KMS-11 (cell line): ENCODE measurements around the gene CUL2.
"Not testable (repeated sequence)": the region's sequence is repeated elsewhere in the genome, so short reads cannot be mapped to it uniquely, and the experiment has no call there.

Experiments used
- H2AFZ ChIP-seq: fragments of 200-600 bp; sonication (generic); 2 replicates; pipeline ENCODE4 v1.6.1; 2016; ENCODE audit warnings: antibody characterized with exemption, mixed run types, low read depth
- H3K27ac ChIP-seq: fragments of 200-600 bp; sonication (generic); 2 replicates; pipeline ENCODE4 v1.6.1; 2016; ENCODE audit warnings: mild to moderate bottlenecking, mixed run types
- H3K27me3 ChIP-seq: fragments of 200-600 bp; sonication (generic); 2 replicates; pipeline ENCODE4 v1.6.1; 2017; ENCODE audit warnings: mild to moderate bottlenecking, low read depth, mixed run types, moderate library complexity; ENCODE audit not compliant: insufficient read depth
- H3K36me3 ChIP-seq: fragments of 200-600 bp; sonication (generic); 2 replicates; pipeline ENCODE4 v1.6.1; 2017; ENCODE audit warnings: mild to moderate bottlenecking, mixed run types; ENCODE audit not compliant: insufficient read depth
- H3K4me1 ChIP-seq: fragments of 200-600 bp; sonication (generic); 2 replicates; pipeline ENCODE4 v1.6.1; 2016; ENCODE audit warnings: mild to moderate bottlenecking, low read depth, mixed run types; ENCODE audit not compliant: poor library complexity, severe bottlenecking
- H3K4me2 ChIP-seq: fragments of 200-600 bp; sonication (generic); 2 replicates; pipeline ENCODE4 v1.7.0; 2016; ENCODE audit warnings: mild to moderate bottlenecking, mixed run types
- H3K4me3 ChIP-seq: fragments of 200-600 bp; sonication (generic); IDR thresholded peaks from 2 replicates; pipeline ENCODE4 v1.6.1; 2017; ENCODE audit warnings: low read depth, low read length, mixed read lengths; ENCODE audit not compliant: insufficient read depth
- H3K79me2 ChIP-seq: fragments of 200-600 bp; sonication (generic); 2 replicates; pipeline ENCODE4 v1.6.1; 2016; ENCODE audit warnings: low read depth, mixed run types; ENCODE audit not compliant: insufficient read depth
- H3K9ac ChIP-seq: fragments of 200-600 bp; sonication (generic); 2 replicates; pipeline ENCODE4 v1.6.1; 2016; ENCODE audit warnings: mild to moderate bottlenecking, mixed run types
- H4K20me1 ChIP-seq: fragments of 200-600 bp; sonication (generic); 2 replicates; pipeline ENCODE4 v1.6.1; 2016; ENCODE audit warnings: mild to moderate bottlenecking, mixed run types; ENCODE audit not compliant: insufficient read depth
- CTCF ChIP-seq: fragments of 200-600 bp; sonication (generic); conservative IDR thresholded peaks from 2 replicates; pipeline ENCODE4 v1.6.1; 2017; ENCODE audit warnings: low read depth, mild to moderate bottlenecking, antibody characterized with exemption, low read length, moderate library complexity, mixed read lengths

Gene CUL2

GRCh38 chr10:34981844-34982243, 108.3 kb downstream of the CUL2 start:
- no peaks in the 10 kb centered on the region for H3K27me3 ChIP-seq
- no peaks in the 10 kb centered on the region for H3K4me1 ChIP-seq
- no peak overlapping the region for H3K4me3 ChIP-seq
- no peak overlapping the region for H2AFZ ChIP-seq
- no peaks in the 10 kb centered on the region for H3K36me3 ChIP-seq
- no peak overlapping the region for H3K27ac ChIP-seq
- no peaks in the 10 kb centered on the region for H4K20me1 ChIP-seq
- no peak overlapping the region for H3K9ac ChIP-seq
- no peak overlapping the region for H3K4me2 ChIP-seq
- no peaks in the 10 kb centered on the region for H3K79me2 ChIP-seq
- TF ChIP-seq CTCF, result no peak

- no peak overlapping the region for H3K4me2 ChIP-seq
- H3K79me2 ChIP-seq, result no peaks in the 10 kb centered on the region
- H3K36me3 ChIP-seq, result no peaks in the 10 kb centered on the region
- H3K27ac ChIP-seq, result no peak overlapping the region
- H3K9ac ChIP-seq, result no peak overlapping the region
- no peaks in the 10 kb centered on the region for H4K20me1 ChIP-seq
- H3K27me3 ChIP-seq, result no peaks in the 10 kb centered on the region
- H2AFZ ChIP-seq, result no peak overlapping the region
- no peaks in the 10 kb centered on the region for H3K4me1 ChIP-seq
- TF ChIP-seq CTCF, result no peak
- no peak overlapping the region for H3K4me3 ChIP-seq
Measured at GRCh38 chr10:34979938-34980337, 110.2 kb downstream of the CUL2 start.

GRCh38 chr10:34978080-34978479, 112.1 kb downstream of the CUL2 start:
- Histone ChIP-seq H3K4me2 (no peak overlapping the region), H3K9ac (no peak overlapping the region), H3K4me1 (no peaks in the 10 kb centered on the region), H3K4me3 (no peak overlapping the region), H4K20me1 (no peaks in the 10 kb centered on the region), H3K36me3 (no peaks in the 10 kb centered on the region), H3K27ac (no peak overlapping the region), H3K27me3 (no peaks in the 10 kb centered on the region), H2AFZ (no peak overlapping the region), H3K79me2 (no peaks in the 10 kb centered on the region)
- TF ChIP-seq CTCF, result no peak

GRCh38 chr10:34976380-34976910, 113.7 kb downstream of the CUL2 start:
- not testable (repeated sequence) for H3K4me2 ChIP-seq, H2AFZ ChIP-seq, H4K20me1 ChIP-seq, H3K27ac ChIP-seq, H3K9ac ChIP-seq, H3K36me3 ChIP-seq, H3K27me3 ChIP-seq, H3K4me3 ChIP-seq, H3K79me2 ChIP-seq, H3K4me1 ChIP-seq

- H3K9ac ChIP-seq, H2AFZ ChIP-seq, H3K36me3 ChIP-seq, H3K4me2 ChIP-seq, H3K4me3 ChIP-seq, H3K79me2 ChIP-seq, H3K27me3 ChIP-seq, H3K27ac ChIP-seq, H4K20me1 ChIP-seq, H3K4me1 ChIP-seq: not testable (repeated sequence)
Measured at GRCh38 chr10:34974364-34975065, 115.6 kb downstream of the CUL2 start.

- H3K36me3 ChIP-seq, H3K27ac ChIP-seq, H3K27me3 ChIP-seq, H3K4me2 ChIP-seq, H4K20me1 ChIP-seq, H2AFZ ChIP-seq, H3K4me1 ChIP-seq, H3K9ac ChIP-seq, H3K4me3 ChIP-seq, H3K79me2 ChIP-seq: not testable (repeated sequence)
Measured at GRCh38 chr10:34973757-34974156, 116.4 kb downstream of the CUL2 start.

GRCh38 chr10:34973121-34973520, 117.0 kb downstream of the CUL2 start:
- H3K27me3 ChIP-seq, H3K9ac ChIP-seq, H3K4me1 ChIP-seq, H3K79me2 ChIP-seq, H3K4me2 ChIP-seq, H3K4me3 ChIP-seq, H3K27ac ChIP-seq, H4K20me1 ChIP-seq, H2AFZ ChIP-seq, H3K36me3 ChIP-seq: not testable (repeated sequence)

- not testable (repeated sequence) for H3K4me2 ChIP-seq, H3K9ac ChIP-seq, H3K79me2 ChIP-seq, H4K20me1 ChIP-seq, H2AFZ ChIP-seq, H3K4me1 ChIP-seq, H3K36me3 ChIP-seq, H3K4me3 ChIP-seq, H3K27ac ChIP-seq, H3K27me3 ChIP-seq
Measured at GRCh38 chr10:34972591-34972990, 117.5 kb downstream of the CUL2 start.
